C4-2B (cell line): ENCODE data around the gene SPON2.

ENCODE experiments used
- CTCF ChIP-seq: fragments of 450-650 bp; conservative IDR thresholded peaks from 2 replicates; pipeline ENCODE4 v1.5.1; 2017; ENCODE audit warnings: mild to moderate bottlenecking
- ZFX ChIP-seq: fragments of 450-650 bp; IDR thresholded peaks from 2 replicates; pipeline ENCODE4 v1.6.1; 2017

GRCh38 chr4:1154523-1155182 is 17.7 kb downstream of the SPON2 start:
- TF ChIP-seq CTCF (no peak), ZFX (no peak)
